GM12891 (cell line): ENCODE results near the gene PAQR8.

Experiments
- POLR2A ChIP-seq: IDR thresholded peaks from 2 replicates; pipeline ENCODE4 v1.6.1; 2011; ENCODE audit warnings: low read depth, low read length, control low read depth
- POLR2AphosphoS5 ChIP-seq: IDR thresholded peaks from 2 replicates; pipeline ENCODE4 v1.6.1; 2011; ENCODE audit warnings: low read depth, low read length, control low read depth
- POU2F2 ChIP-seq: IDR thresholded peaks from 2 replicates; pipeline ENCODE4 v1.6.1; 2011; ENCODE audit warnings: low read depth, mild to moderate bottlenecking, control low read depth, low read length, moderate library complexity
- TAF1 ChIP-seq: IDR thresholded peaks from 2 replicates; pipeline ENCODE4 v1.6.1; 2011; ENCODE audit warnings: low read depth, low read length, control low read depth

- TF ChIP-seq POLR2AphosphoS5 (no peak), POLR2A (no peak), TAF1 (no peak), POU2F2 (no peak)
Observed at GRCh38 chr6:52435345-52435744, 73.4 kb downstream of the PAQR8 start.
